Measurements from ENCODE around the gene DOCK6. TPM values are rescaled to one million over a fixed set of nuclear protein-coding genes. Genes with fewer than 3 reads are reported as not detected.

The DOCK6 gene
- total and polyA plus RNA-seq, 2 of the 13 experiments (the other 11 are each of a cell fraction or from before 2014, with no cell fraction given), result 5.4 to 38.1 TPM

GRCh38 chr19:11265785-11266236, 3.5 kb upstream of the DOCK6 start:
- no peaks in the 10 kb centered on the region for H3K9me3 ChIP-seq (ENCODE audit: low read length)
- DNase-seq (ENCODE audit: low spot score), result peak; percentile 93
- peak overlapping the region; percentile 55 for H3K4me2 ChIP-seq (ENCODE audit: low read depth, low read length)
- peaks cover 81% of the 10 kb centered on the region for H3K4me1 ChIP-seq (ENCODE audit: insufficient read depth, low read length)
- no TSS peak for BruUV-seq (replicated peaks)
- ATAC-seq, result peak; percentile 95
- peaks cover 0 to 2% of the 10 kb centered on the region in 2 experiments; a peak in 1 of 5 replicates for H3K27me3 ChIP-seq (ENCODE audit: control insufficient read depth in 1 of 2, insufficient read depth in 2 of 2, low read length in 2 of 2)
- H3K79me2 ChIP-seq (ENCODE audit: insufficient read depth, low read length), result no peaks in the 10 kb centered on the region
- H3K9ac ChIP-seq (ENCODE audit: insufficient read depth, low read depth, low read length), result peak overlapping the region; percentile 23; the same call in 1 of the 2 replicates
- peak overlapping the region in 1 of 3 experiments; percentile 14; a peak in 1 of 6 replicates for H3K4me3 ChIP-seq (replicated peaks in 1 of 3; ENCODE audit: insufficient read depth in 1 of 3, low read depth in 2 of 3, low read length in 3 of 3)
- ChIA-PET CTCF (ENCODE audit: low intra/inter-chr PET ratio, low total read pairs) (no interaction called here), POLR2A (interaction anchor here (0.7 to 2.6 kb wide), 7 partner anchors 9 to 123 kb away, joined by 3 to 12 read pairs (median 5); partner anchors contain the start of gene SWSAP1)
- H2AFZ ChIP-seq (ENCODE audit: low read length), result no peak overlapping the region
- peak overlapping the region; percentile 25 for H3K27ac ChIP-seq (ENCODE audit: extremely low read length, insufficient read depth, low read length)
- in situ Hi-C loops (cut with HindIII; ENCODE audit: extremely low pct_ligation_motif_present, low pct_unique_long_range_greater_than_20kb), result no loop called here
- intact Hi-C loops (cut with micrococcal nuclease; ENCODE audit: unreplicated experiment), result loop anchor here (2.0 kb wide), 1 partner anchor 23 kb away; no protein-coding TSS in a partner anchor
- FAIRE-seq, result peak; percentile 97
- no peaks in the 10 kb centered on the region for H3K36me3 ChIP-seq (replicated peaks in 1 of 2; ENCODE audit: control insufficient read depth in 1 of 2, insufficient read depth in 2 of 2, low read length in 2 of 2)
- H4K20me1 ChIP-seq (ENCODE audit: insufficient read depth, low read length), result no peaks in the 10 kb centered on the region
- 0% methylated on average over 8 of the region's 11 CpGs for WGBS (ENCODE audit: low lambda C conversion rate)
- TF ChIP-seq ZNF232 (CRISPR knock-in tag; IDR thresholded peaks at IDR 0.05; ENCODE audit: borderline replicate concordance) (peak; percentile 95; the same call in 1 of the 2 replicates), PRDM10 (CRISPR knock-in tag; IDR thresholded peaks at IDR 0.05; ENCODE audit: low read depth) (peak; percentile 36; the same call in 1 of the 2 replicates), ADNP (CRISPR knock-in tag; IDR thresholded peaks at IDR 0.05) (no peak), MAFF (IDR thresholded peaks at IDR 0.05; ENCODE audit: low read depth, low read length) (peak; percentile 61; the same call in 1 of the 2 replicates), MEIS1 (CRISPR knock-in tag; IDR thresholded peaks at IDR 0.05; ENCODE audit: borderline replicate concordance) (peak; percentile 96; the same call in 1 of the 2 replicates), KLF6 (CRISPR knock-in tag; IDR thresholded peaks at IDR 0.05) (peak; percentile 90; the same call in 1 of the 2 replicates), JUN (CRISPR knock-in tag; IDR thresholded peaks at IDR 0.05) (peak; percentile 94), ZNF101 (CRISPR knock-in tag; IDR thresholded peaks at IDR 0.05; ENCODE audit: borderline replicate concordance, low read depth) (no peak), CREBL2 (CRISPR knock-in tag; IDR thresholded peaks at IDR 0.05; ENCODE audit: borderline replicate concordance) (peak; percentile 90; the same call in 1 of the 2 replicates), ZBTB14 (CRISPR knock-in tag; IDR thresholded peaks at IDR 0.05) (0 out of 2 replicates have a peak, but pooled peaks have one; percentile 41), ZNF709 (CRISPR knock-in tag; IDR thresholded peaks at IDR 0.05) (peak; percentile 72; the same call in 1 of the 2 replicates), SOX6 (IDR thresholded peaks at IDR 0.05) (no peak), SOX6 (CRISPR knock-in tag; IDR thresholded peaks at IDR 0.05) (peak; percentile 91), NFE2L1 (CRISPR knock-in tag; IDR thresholded peaks at IDR 0.05; ENCODE audit: borderline replicate concordance) (peak; percentile 67; the same call in 1 of the 2 replicates), MEF2D (CRISPR knock-in tag; IDR thresholded peaks at IDR 0.05) (peak; percentile 93), KDM5A (IDR thresholded peaks at IDR 0.05; ENCODE audit: borderline replicate concordance, low read length) (no peak), ZBTB2 (CRISPR knock-in tag; IDR thresholded peaks at IDR 0.05; ENCODE audit: low read depth) (peak; percentile 56; the same call in 1 of the 2 replicates), JDP2 (CRISPR knock-in tag; IDR thresholded peaks at IDR 0.05; ENCODE audit: borderline replicate concordance) (no peak; the same call in 1 of the 2 replicates)

Measured in HepG2 (cell line).